Measurements from ENCODE around the gene NRG3. TPM values are rescaled to one million over a fixed set of nuclear protein-coding genes. Genes with fewer than 3 reads are reported as not detected.
"Not testable (repeated sequence)": the region's sequence is repeated elsewhere in the genome, so short reads cannot be mapped to it uniquely, and the experiment has no call there.

Gene NRG3
- total RNA-seq, 6 experiments from 2014 or later: not detected

GRCh38 chr10:82660986-82661385, 786.0 kb downstream of the NRG3 start:
- H3K4me1 Mint-ChIP-seq (ENCODE audit: low read depth): no peaks in the 10 kb centered on the region
- no peak for TF ChIP-seq CTCF (IDR thresholded peaks at IDR 0.05)
- no peak for DNase-seq
- no peaks in the 10 kb centered on the region for H3K36me3 Mint-ChIP-seq (ENCODE audit: low read depth)
- peaks cover 7% of the 10 kb centered on the region for H3K9me3 Mint-ChIP-seq
- H3K4me3 Mint-ChIP-seq: no peak overlapping the region
- H3K27ac Mint-ChIP-seq: no peak overlapping the region
- H3K27me3 Mint-ChIP-seq (ENCODE audit: insufficient read depth): no peaks in the 10 kb centered on the region

- Mint-ChIP-seq H3K27ac (no peak overlapping the region), H3K36me3 (ENCODE audit: low read depth) (no peaks in the 10 kb centered on the region), H3K4me1 (ENCODE audit: low read depth) (no peaks in the 10 kb centered on the region), H3K4me3 (no peak overlapping the region), H3K9me3 (peaks cover 4% of the 10 kb centered on the region), H3K27me3 (ENCODE audit: insufficient read depth) (no peaks in the 10 kb centered on the region)
- no peak for DNase-seq
- TF ChIP-seq CTCF (IDR thresholded peaks at IDR 0.05): no peak
Measured at GRCh38 chr10:82661701-82662100, 786.7 kb downstream of the NRG3 start.

- Mint-ChIP-seq H3K27me3 (ENCODE audit: insufficient read depth) (no peaks in the 10 kb centered on the region), H3K27ac (no peak overlapping the region), H3K4me3 (no peak overlapping the region), H3K9me3 (peaks cover 7% of the 10 kb centered on the region; the same call in 1 of the 2 replicates), H3K36me3 (ENCODE audit: low read depth) (no peaks in the 10 kb centered on the region), H3K4me1 (ENCODE audit: low read depth) (no peaks in the 10 kb centered on the region)
- DNase-seq: no peak
- no peak for TF ChIP-seq CTCF (IDR thresholded peaks at IDR 0.05)
Measured at GRCh38 chr10:82668221-82668895, 793.4 kb downstream of the NRG3 start.

GRCh38 chr10:82674036-82674435, 799.0 kb downstream of the NRG3 start:
- no peaks in the 10 kb centered on the region for H3K36me3 Mint-ChIP-seq (ENCODE audit: low read depth)
- H3K9me3 Mint-ChIP-seq: peaks cover 31% of the 10 kb centered on the region
- no peak overlapping the region for H3K4me3 Mint-ChIP-seq
- no peak overlapping the region for H3K27ac Mint-ChIP-seq
- no peak for TF ChIP-seq CTCF (IDR thresholded peaks at IDR 0.05)
- no peaks in the 10 kb centered on the region for H3K4me1 Mint-ChIP-seq (ENCODE audit: low read depth)
- DNase-seq: no peak
- H3K27me3 Mint-ChIP-seq (ENCODE audit: insufficient read depth): no peaks in the 10 kb centered on the region

- peaks cover 27% of the 10 kb centered on the region for H3K9me3 Mint-ChIP-seq
- H3K4me3 Mint-ChIP-seq; H3K36me3 Mint-ChIP-seq (ENCODE audit: low read depth); DNase-seq; H3K4me1 Mint-ChIP-seq (ENCODE audit: low read depth); H3K27me3 Mint-ChIP-seq (ENCODE audit: insufficient read depth); H3K27ac Mint-ChIP-seq: not testable (repeated sequence)
Measured at GRCh38 chr10:82677932-82678331, 802.9 kb downstream of the NRG3 start.

GRCh38 chr10:82678451-82678850, 803.5 kb downstream of the NRG3 start:
- not testable (repeated sequence) for H3K27ac Mint-ChIP-seq; H3K27me3 Mint-ChIP-seq (ENCODE audit: insufficient read depth); H3K4me3 Mint-ChIP-seq; H3K36me3 Mint-ChIP-seq (ENCODE audit: low read depth); DNase-seq; H3K4me1 Mint-ChIP-seq (ENCODE audit: low read depth)
- H3K9me3 Mint-ChIP-seq: peaks cover 28% of the 10 kb centered on the region

- H3K27ac Mint-ChIP-seq: no peak overlapping the region
- no peaks in the 10 kb centered on the region for H3K4me1 Mint-ChIP-seq (ENCODE audit: low read depth)
- H3K9me3 Mint-ChIP-seq: peaks cover 23% of the 10 kb centered on the region
- H3K27me3 Mint-ChIP-seq (ENCODE audit: insufficient read depth): no peaks in the 10 kb centered on the region
- no peak overlapping the region for H3K4me3 Mint-ChIP-seq
- H3K36me3 Mint-ChIP-seq (ENCODE audit: low read depth): no peaks in the 10 kb centered on the region
- no peak for TF ChIP-seq CTCF (IDR thresholded peaks at IDR 0.05)
- no peak for DNase-seq
Measured at GRCh38 chr10:82680608-82681007, 805.6 kb downstream of the NRG3 start.

Data from HFFc6 (cell line).